ENCODE measurements around the gene EFHD2.
"Not testable (repeated sequence)": the region's sequence is repeated elsewhere in the genome, so short reads cannot be mapped to it uniquely, and the experiment has no call there.

The EFHD2 gene

DNA sequence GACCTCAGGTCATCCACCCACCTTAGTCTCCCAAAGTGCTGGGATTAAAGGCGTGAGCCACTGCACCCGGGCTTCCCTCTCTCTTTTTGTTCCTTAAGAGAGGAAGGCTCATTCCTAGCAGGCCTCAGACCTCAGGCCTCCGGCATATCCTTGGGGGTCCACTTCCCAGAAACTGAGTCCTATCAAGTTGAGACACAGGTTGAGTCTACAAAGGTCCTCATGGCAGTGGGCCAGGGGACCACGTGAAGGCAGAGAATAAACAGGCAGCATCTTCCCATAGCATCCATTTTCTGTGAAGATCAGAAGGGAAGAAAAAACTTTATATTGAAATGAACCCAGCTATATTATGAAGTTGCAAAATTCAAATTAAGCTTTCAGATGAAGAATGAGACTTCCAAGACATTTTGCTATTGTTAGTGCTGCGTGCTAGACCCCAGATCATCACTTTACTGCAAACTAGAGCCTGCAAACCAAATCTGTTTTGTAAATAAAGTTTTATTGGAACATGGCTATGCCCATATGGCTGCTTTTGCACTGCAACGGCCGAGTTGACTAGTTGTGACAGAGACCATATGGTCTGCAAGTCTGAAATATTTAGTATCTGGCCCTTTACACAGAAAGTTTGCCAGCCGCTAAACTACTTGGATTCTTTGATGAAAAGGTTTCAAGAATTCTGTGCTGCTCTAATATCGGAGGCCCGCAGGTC lies 43.3 kb downstream of the EFHD2 start:
- no peak for DNase-seq (ENCODE audit: low read depth)

DNA sequence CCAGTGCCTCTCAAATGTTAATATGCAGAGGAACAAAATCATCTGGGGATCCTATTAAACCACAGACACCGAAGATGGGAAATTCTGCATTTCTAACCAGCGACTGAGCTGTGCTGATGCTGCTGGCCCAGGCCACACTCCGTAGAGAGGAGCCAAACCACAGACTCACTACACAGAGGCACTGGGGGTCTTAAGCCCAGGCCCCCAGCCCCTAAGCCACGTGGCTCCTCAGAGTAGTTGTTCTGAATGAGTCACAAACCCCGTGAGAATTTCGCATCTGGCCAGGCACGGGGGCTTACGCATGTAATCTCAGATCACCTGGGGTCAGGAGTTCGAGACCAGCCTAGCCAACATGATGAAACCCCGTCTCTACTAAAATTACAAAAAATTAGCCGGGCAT lies 44.0 kb downstream of the EFHD2 start:
- DNase-seq (ENCODE audit: low read depth): no peak

DNA sequence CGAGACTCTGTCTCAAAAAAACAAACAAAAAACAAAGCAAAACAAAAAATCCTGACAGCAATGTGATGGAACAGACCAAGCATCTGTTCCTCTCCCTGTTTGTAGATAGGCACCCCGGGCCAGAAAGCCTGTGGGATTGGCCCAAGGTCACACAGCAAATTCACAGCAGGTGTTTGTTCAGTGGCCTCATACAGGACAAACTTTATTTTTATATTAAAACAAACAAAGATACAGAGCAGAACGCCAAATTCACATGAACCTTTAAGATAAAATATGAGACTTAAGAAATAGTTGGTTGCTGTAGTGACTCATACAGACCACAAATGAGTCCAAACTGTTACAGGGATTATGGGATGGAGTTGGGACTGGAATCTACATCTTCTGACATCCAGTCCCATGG lies 44.6 kb downstream of the EFHD2 start:
- no peak for DNase-seq (ENCODE audit: low read depth)

DNA sequence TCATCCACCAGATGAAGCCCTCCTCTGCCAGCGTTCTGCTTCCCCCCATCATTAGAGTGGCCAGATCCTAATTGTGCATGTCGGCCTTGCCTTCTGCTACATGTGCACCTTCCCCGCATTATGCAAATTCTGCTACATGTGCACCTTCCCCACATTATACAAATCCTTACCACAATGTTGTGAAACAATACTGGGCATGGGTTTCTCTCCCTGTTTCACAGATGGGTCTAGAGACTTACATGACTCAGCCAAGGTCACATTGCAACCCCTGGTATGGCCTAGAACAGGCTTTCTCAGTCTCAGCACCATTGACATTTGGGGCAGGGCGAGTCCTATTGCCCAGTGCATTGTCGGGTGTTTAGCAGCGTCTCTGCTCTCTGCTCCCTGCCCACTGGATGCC lies 45.8 kb downstream of the EFHD2 start:
- DNase-seq (ENCODE audit: low read depth): no peak

DNA sequence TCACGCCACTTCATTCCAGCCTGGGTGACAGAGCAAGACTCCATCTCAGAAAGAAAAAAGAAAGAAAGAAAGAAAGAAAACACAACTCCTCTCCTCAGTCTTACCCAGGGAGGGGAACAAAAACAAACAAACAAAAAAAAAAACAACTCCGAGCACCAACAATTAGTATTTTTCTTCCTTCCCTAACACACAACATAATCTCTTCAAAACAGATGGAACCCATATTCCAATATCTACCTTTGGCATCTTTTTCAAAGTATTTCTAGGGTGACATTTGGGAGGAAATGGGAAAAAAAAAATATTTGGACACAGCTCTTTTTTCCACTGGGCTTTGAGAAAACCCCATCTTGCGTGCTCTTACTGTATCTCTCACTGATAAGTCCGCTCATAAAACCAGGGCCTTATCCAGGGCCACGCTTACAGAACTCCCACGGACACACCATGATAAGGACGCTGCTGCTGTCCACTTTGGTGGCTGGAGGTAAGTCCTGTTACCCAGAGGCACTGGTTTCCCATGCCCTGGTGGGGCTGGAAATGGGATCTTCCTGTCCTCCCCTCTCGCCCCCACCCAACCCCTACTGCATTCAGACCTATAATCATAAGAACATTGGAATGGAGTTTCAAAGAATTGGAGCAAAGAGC lies 46.7 kb downstream of the EFHD2 start, which contains the start of gene CELA2A:
Gene CELA2A, plus strand, starts transcription at position 420 of the 642 bp plus-strand sequence. Its CDS starts 22 bp downstream, at position 442.
- no peak for DNase-seq (ENCODE audit: low read depth)

DNA sequence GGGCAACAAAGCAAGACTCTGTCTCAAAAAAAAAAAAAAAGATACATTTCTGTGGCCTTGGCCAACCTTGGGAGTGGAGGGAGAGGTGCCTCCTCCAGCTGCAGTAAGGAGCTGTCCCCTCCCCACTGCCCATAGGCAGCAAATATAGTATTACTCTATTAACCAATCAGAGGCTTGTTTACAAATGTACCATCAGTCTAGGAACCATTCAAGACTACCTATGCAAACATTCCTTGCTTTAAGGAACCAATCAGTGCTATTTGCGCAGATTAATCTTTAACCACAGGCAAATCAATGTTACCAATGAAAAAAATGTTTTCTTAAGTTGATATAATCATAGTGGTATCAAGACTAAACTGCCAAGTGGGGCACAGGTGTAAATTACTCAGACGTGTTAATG lies 47.9 kb downstream of the EFHD2 start:
- no peak for DNase-seq (ENCODE audit: low read depth)

DNA sequence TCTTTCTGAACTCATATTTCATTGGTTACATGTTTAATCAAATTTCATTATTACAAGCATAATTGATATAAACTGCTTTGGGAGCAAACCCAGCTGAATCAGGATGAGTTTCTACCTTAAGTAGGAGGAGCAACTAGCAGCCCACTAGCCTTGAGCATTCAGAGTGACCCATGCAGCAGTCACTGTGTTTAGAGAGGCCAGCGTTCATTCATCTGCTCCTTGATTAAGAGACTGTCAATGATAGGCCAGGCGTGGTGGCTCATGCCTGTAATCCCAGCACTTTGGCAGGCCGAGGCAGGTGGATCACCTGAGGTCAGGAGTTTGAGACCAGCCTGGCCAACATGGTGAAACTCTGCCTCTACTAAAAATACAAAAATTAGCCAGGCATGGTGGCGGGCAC lies 48.7 kb downstream of the EFHD2 start:
- not testable (repeated sequence) for DNase-seq (ENCODE audit: low read depth)

DNA sequence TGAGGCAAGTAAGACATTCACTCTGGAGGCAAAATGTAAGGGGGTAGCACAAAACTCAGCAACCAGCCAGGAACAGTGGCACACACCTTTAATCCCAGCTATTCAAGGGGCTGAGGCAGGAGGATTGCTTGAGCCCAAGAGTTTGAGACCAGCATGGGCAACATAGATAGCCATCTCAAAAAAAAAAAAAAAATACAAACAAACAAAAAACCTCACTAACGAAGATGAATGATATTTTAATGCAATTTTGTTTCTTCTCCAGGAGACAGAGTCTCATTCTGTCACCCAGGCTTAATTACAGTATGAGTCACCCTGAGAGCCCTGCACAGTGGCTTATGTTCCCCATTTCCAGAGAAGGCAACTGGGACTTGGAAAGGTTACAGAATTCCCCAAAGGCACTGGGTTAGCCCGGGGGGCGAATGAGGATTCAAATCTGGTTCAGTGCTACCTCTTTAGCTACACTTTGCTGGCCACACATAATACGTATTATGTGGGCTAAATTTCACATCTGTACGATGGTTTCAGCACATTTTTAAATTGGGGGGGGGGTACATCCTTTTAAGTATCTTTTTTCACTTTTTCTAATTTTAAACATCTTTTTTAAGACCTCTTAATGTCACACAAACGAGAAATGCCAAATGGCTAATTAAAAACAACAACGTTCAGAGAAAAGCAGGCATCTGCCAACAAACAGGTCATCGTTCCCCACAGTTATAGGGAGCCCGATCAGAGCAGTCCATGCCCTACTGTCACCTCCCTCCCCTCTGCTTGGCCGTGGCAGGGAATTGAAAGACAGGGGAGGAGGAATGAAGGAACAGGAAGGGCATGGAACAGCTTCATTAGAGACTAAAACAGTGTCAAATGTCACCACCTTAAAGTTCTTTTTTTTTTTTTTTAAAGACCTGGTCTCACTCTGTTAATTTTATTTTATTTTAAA lies 50.4 kb downstream of the EFHD2 start:
- no peak for DNase-seq (ENCODE audit: low read depth)

DNA sequence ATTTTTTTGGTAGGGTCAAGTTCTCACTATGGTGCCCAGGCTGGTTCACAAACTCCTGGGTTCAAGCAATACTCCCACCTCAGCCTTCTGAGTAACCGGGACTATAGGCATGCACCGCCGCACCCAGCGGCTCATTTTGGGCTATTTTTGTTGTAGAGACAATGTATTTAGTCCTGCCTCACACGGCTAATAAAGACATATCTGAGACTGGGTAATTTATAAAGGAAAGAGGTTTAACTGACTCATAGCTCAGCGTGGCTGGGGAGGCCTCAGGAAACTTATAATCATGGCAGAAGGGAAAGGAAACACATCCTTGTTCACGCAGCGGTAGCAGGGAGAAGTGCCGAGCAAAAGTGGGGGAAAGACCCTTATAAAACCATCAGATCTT lies 51.0 kb downstream of the EFHD2 start:
- no peak for DNase-seq (ENCODE audit: low read depth)

DNA sequence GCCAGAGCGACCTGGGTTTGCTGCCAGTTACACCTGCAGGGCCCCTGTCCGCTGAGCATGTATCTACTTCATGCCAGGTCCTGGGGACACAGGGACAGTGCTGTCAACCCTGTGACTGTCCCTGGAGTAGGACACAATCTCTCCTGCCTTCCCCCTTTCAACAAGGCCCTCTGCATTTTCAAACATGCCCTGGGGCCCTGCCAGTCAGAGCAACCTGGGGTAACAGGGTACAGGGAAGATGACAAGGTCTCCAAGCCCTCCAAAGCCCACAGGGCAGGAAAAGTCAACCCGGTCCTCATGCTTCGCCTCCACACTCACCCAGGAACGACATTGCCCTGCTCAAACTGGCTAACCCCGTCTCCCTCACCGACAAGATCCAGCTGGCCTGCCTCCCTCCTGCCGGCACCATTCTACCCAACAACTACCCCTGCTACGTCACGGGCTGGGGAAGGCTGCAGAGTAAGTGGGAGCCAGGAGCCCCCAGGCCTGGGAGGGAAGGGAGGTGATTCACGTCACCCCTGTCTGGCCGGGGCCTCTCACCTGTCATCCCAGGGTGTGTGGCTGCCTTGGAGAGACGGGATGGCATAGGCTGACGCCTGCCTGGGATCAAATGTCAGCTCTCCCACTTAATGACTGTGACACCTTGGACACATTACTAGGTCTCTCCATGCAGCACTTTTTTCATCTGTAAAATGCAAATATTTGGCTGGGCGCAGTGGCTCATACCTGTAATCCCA lies 53.5 kb downstream of the EFHD2 start:
- not testable (repeated sequence) for DNase-seq (ENCODE audit: low read depth)

DNA sequence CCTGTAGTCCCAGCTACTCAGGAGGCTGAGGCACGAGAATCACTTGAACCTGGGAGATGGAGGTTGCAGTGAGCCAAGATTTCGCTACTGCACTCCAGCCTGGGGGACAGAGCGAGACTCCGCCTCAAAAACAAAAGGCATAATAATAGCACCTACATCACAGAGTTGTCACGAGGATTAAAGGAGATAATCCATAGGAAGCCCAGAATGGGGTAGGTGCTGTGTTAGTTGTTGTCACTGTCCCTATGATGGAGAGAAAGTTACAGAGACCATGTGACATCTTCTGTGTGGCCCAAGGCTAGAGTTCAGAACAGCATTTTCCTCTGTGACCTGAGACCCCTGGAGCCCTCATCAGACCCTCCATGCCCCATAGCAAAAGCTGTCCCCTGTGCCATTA lies 54.2 kb downstream of the EFHD2 start:
- not testable (repeated sequence) for DNase-seq (ENCODE audit: low read depth)

DNA sequence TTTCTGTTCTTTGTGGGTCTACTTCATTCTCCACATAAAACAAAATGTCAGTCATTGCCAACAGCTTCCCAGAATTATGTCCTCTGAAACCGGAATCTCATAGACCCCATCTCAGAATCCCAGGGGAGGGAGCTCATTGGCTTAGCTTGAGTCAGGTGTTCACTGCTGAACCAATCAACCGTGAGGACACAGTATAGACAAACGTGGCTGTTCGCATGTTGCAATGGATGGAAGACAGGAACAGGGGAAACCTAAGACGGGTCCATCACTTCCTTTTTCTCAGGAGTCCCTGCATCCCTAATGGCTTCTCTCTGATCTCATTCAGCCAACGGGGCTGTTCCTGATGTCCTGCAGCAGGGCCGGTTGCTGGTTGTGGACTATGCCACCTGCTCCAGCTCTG lies 56.0 kb downstream of the EFHD2 start:
- DNase-seq (ENCODE audit: low read depth): no peak

DNA sequence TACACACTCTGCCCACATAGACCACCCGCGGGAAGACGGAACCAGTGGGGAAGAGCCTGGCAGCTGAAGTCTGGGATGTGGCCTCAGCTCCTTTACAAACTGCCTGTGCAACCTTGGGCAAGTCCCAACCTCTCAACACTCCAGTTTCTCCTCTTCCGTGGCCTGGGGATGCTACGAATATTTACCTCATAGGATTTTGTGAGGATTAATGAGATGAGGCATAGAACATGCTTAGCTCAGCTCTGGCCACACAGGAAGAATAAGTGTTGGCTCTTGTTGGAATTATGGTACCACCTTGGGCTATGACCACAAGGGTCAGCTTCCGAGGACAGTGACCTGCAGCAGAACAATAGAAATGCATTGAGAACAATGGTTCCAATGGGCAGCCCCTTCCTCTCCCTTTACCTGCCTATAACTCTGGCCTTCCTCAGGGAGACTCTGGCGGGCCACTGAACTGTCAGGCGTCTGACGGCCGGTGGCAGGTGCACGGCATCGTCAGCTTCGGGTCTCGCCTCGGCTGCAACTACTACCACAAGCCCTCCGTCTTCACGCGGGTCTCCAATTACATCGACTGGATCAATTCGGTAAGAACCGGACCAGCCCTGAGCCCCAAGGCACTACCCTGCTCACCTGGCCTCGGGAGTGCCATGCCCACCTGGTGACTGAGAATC lies 57.4 kb downstream of the EFHD2 start:
- DNase-seq (ENCODE audit: low read depth): not testable (repeated sequence)

DNA sequence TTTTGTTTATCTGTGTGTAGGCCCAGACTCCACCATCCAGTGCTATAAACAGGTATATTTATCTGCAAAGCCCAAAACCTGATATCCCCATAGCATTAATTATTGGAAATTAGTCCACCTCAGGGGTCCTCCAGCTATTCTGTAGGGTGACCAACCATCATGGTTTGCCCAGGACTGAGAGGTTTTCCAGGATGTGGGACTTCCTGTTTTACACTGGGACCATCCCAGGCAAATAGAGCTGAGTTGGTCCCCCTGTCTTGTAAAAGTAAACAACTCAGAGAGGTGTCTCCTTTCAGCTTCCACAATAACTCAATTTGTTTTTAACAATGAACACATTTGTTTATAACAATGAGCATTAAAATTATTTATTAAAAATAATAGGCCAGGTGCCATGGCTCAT lies 58.5 kb downstream of the EFHD2 start:
- no peak for DNase-seq (ENCODE audit: low read depth)

DNA sequence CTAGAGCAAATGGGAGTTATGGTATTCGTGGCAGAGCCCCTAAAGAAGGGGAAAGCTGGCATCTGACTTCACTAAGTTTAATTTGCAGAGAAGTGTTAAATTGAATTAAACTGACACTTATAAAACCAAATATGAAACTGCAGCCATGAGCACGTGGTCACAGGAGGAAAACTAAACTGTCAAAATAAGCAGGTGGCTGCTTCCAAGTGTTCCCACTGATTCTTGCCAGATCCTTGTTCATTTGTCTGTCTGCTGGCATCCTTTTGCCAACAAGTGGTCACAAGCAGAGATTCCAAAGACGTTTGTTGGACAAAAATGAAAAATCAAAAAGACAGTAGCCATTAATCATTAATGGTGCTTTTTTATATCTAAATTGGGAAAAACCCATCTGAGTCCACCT lies 59.7 kb downstream of the EFHD2 start:
- DNase-seq (ENCODE audit: low read depth): no peak

DNA sequence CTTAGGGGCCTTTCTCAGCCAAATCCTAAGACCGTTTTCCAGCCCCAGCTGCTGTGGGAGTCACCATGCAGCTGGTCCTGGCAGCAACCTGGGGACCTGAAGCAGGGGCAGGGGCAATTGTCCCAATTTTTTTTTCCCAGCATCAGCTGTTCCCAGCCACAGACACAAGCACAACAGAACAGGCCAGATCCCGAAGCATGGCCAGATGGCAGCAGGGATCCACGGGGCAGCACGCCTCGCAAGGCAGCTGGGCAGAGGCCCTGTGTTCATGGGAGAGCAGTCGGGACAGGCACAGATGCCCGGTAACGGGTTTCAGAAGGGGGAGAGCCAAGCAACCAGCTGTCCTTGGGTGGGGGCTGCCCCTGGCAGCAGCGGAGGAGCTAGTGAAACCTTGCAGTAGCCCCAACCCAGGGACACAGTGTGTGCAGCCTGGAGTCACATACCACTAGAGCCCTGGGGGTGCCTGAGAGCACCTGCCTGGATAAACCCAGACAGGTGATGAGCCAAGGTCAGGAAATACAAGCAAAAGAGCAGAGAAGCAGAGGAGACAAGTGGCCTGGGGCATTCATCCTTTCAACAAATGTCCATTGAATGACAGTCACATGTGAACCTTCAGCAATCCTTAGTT lies 60.2 kb downstream of the EFHD2 start:
- not testable (repeated sequence) for DNase-seq (ENCODE audit: low read depth)

DNA sequence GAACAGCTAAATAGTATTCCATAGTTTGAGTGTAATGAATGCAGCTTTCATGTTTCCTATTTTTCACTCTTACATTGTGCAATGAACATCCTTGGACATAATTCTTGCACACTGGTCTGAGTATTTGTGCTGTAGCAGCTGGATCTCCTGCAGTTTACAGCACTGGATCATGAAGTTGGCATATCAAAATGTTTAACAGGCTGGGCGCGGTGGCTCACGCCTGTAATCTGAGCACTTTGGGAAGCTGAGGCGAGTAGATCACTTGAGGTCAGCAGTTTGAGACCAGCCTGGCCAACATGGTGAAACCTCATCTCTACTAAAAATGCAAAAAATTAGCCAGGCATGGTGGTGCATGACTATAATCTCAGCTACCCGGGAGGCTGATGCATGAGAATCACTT lies 61.4 kb downstream of the EFHD2 start:
- DNase-seq (ENCODE audit: low read depth): not testable (repeated sequence)

DNA sequence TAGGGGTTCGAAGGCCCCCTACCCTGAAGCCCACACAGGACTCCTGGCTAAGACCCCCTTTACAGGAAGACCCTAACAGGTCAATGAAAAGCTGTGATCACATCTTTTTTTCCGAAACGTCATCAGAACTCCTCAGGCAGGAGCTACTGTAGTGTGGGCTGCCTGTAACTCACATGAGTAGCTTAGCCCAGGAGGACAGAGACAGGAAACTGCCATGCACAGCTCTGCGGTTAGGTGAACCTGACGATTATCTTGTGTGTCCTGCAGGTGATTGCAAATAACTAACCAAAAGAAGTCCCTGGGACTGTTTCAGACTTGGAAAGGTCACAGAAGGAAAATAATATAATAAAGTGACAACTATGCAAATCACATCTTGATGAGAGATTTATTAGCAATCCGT lies 62.0 kb downstream of the EFHD2 start:
- not testable (repeated sequence) for DNase-seq (ENCODE audit: low read depth)

DNA sequence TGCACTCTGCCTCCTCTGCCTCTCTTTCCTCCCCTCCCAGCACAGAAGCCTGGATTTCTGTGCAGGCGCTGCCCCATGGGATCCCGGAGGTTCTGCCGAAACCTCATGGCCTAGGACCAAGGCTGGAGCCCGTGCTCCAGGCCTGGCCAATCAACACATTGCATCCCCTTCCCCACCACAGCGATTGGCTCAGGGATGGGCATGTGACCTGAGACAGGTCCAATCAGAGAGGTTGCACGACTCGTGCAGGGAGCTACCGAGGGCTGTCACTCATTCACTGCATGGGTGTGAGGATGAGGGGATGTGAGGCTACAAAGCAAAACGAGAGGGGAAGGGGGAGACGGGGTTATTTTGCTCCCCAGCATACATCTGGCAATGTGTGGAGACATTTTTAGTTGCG lies 62.9 kb downstream of the EFHD2 start:
- no peak for DNase-seq (ENCODE audit: low read depth)

DNA sequence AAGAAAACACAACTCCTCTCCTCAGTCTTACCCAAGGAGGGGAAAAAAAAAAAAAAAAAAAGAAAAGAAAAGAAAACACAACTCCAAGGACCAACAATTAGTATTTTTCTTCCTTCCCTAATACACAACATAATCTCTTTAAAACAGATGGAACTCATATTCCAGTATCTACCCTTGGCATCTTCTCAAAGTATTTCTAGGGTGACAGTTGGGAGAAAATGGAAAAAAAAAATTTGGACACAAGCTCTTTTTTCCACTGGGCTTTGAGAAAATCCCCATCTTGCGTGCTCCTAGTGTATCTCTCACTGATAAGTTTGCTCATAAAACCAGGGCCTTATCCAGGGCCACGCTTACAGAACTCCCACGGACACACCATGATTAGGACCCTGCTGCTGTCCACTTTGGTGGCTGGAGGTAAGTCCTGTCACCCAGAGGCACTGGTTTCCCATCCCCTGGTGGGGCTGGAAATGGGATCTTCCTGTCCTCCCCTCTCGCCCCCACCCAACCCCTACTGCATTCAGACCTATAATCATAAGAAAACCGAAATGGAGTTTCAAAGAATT lies 66.1 kb downstream of the EFHD2 start, which contains the start of gene CELA2B:
Gene CELA2B, plus strand, starts transcription at position 353 of the 563 bp plus-strand sequence. Its CDS starts 22 bp downstream, at position 375.
- no peak for DNase-seq (ENCODE audit: low read depth)

Data from activated gamma-delta T cell treated with anti-CD3 and anti-CD28 coated beads, Interleukin-2, amount 50 U/mL, for 16 hours (primary cell).